GM23338 (cell line): ENCODE data around the gene IZUMO3. TPM values are rescaled to one million over a fixed set of nuclear protein-coding genes. Genes with fewer than 3 reads are reported as not detected.

ENCODE experiments used
- ATAC-seq: fragments of 200-7000 bp; cut with Tn5 transposase; 3 replicates; pipeline ENCODE4 v1.9.1; 2020
- DNase-seq: peaks from one replicate; pipeline ENCODE4 v3.0.0-alpha.2; 2015; ENCODE audit warnings: low spot score
- H2AFZ ChIP-seq: fragments of 200-600 bp; sonication (generic); 2 replicates; pipeline ENCODE4 v1.8.0; 2016; ENCODE audit warnings: antibody characterized with exemption, mild to moderate bottlenecking, moderate library complexity
- H3F3A ChIP-seq: fragments of 200-600 bp; sonication (generic); replicated peaks from 2 replicates; pipeline ENCODE4 v1.8.0; 2017; ENCODE audit warnings: antibody characterized with exemption, mixed run types, low read depth
- H3K27ac ChIP-seq: fragments of 200-600 bp; sonication (generic); 2 replicates; pipeline ENCODE4 v1.6.1; 2016; ENCODE audit warnings: low read depth
- H3K27me3 ChIP-seq: fragments of 200-600 bp; sonication (generic); 2 replicates; pipeline ENCODE4 v1.8.0; 2016; ENCODE audit warnings: mild to moderate bottlenecking, mixed run types, moderate library complexity; ENCODE audit not compliant: insufficient read depth
- H3K36me3 ChIP-seq: fragments of 200-600 bp; sonication (generic); 2 replicates; pipeline ENCODE4 v1.8.0; 2016; ENCODE audit warnings: mild to moderate bottlenecking; ENCODE audit not compliant: insufficient read depth
- H3K4me1 ChIP-seq: fragments of 200-600 bp; sonication (generic); 2 replicates; pipeline ENCODE4 v1.8.0; 2016; ENCODE audit warnings: mild to moderate bottlenecking, moderate library complexity; ENCODE audit not compliant: insufficient read depth
- H3K4me2 ChIP-seq: fragments of 200-600 bp; sonication (generic); 2 replicates; pipeline ENCODE4 v1.7.1; 2017; ENCODE audit warnings: mixed run types
- H3K4me3 ChIP-seq: fragments of 200-600 bp; sonication (generic); 2 replicates; pipeline ENCODE4 v1.6.1; 2016; ENCODE audit warnings: mixed run types
- H3K79me2 ChIP-seq: fragments of 200-600 bp; sonication (generic); replicated peaks from 2 replicates; pipeline ENCODE4 v1.8.0; 2017; ENCODE audit warnings: mild to moderate bottlenecking; ENCODE audit not compliant: insufficient read depth
- H3K9me2 ChIP-seq: fragments of 200-600 bp; sonication (generic); 2 replicates; pipeline ENCODE4 v1.8.0; 2017; ENCODE audit not compliant: insufficient read depth
- H4K20me1 ChIP-seq: fragments of 200-600 bp; sonication (generic); replicated peaks from 2 replicates; pipeline ENCODE4 v1.8.0; 2017; ENCODE audit warnings: mild to moderate bottlenecking; ENCODE audit not compliant: insufficient read depth
- H3K27ac Mint-ChIP-seq: 2 replicates; pipeline ENCODE4 v1.8.0; 2020; ENCODE audit warnings: inconsistent platforms, mild to moderate bottlenecking, moderate library complexity, mixed read lengths
- H3K27me3 Mint-ChIP-seq: 3 replicates; pipeline ENCODE4 v1.8.0; 2022; ENCODE audit warnings: low read depth, mild to moderate bottlenecking, moderate library complexity, mixed read lengths, inconsistent platforms; ENCODE audit not compliant: insufficient read depth, poor library complexity
- H3K36me3 Mint-ChIP-seq: 3 replicates; pipeline ENCODE4 v1.8.0; 2021; ENCODE audit warnings: low read depth, mild to moderate bottlenecking, inconsistent platforms, moderate library complexity, mixed read lengths
- H3K4me1 Mint-ChIP-seq: 3 replicates; pipeline ENCODE4 v1.8.0; 2020; ENCODE audit warnings: mild to moderate bottlenecking, inconsistent platforms, mixed read lengths
- H3K4me3 Mint-ChIP-seq: 3 replicates; pipeline ENCODE4 v1.8.0; 2021; ENCODE audit warnings: moderate library complexity, mild to moderate bottlenecking, inconsistent platforms, mixed read lengths
- H3K9me3 Mint-ChIP-seq: 3 replicates; pipeline ENCODE4 v1.8.0; 2020; ENCODE audit warnings: moderate library complexity, mild to moderate bottlenecking, inconsistent platforms, mixed read lengths
- CREB1 ChIP-seq: fragments of 250-450 bp; sonication (Bioruptor Pico); IDR thresholded peaks from 2 replicates; pipeline ENCODE4 v1.5.0; 2020; ENCODE audit warnings: low read depth, mild to moderate bottlenecking, moderate library complexity
- EZH2phosphoT487 ChIP-seq: fragments of 200-600 bp; sonication (generic); IDR thresholded peaks from one replicate; pipeline ENCODE4 v1.8.1; 2018; ENCODE audit warnings: antibody characterized with exemption; ENCODE audit not compliant: unreplicated experiment
- JUNB ChIP-seq: IDR thresholded peaks from one replicate; pipeline ENCODE4 v1.6.1; 2016; ENCODE audit warnings: antibody characterized with exemption; ENCODE audit not compliant: unreplicated experiment
- POLR2AphosphoS5 ChIP-seq: IDR thresholded peaks from 2 replicates; pipeline ENCODE4 v1.6.1; 2016; ENCODE audit warnings: antibody characterized with exemption, low read depth
- ZNF114 ChIP-seq: fragments of 250-450 bp; sonication (Bioruptor Pico); IDR thresholded peaks from 2 replicates; pipeline ENCODE4 v1.5.0; 2020; ENCODE audit warnings: mild to moderate bottlenecking, moderate library complexity
- ZNF331 ChIP-seq: fragments of 250-450 bp; sonication (Bioruptor Pico); IDR thresholded peaks from 2 replicates; pipeline ENCODE4 v1.5.0; 2020; ENCODE audit warnings: low read depth, mild to moderate bottlenecking, moderate library complexity
- polyA plus RNA-seq: library from polyadenylated mRNA; unstranded; fragments of >200 nt; fragmentation: Nextera tagmentation; extraction: Ambion mirVana; gene quantifications from 2 replicates; pipeline ENCODE4 v1.2.1, GENCODE V29; 2016
- total RNA-seq: library from RNA; depleted of rRNA; stranded (reverse); fragments of >200 nt; shearing (Covaris generic); gene quantifications from 2 replicates; pipeline ENCODE4 v1.2.3, GENCODE V29; 2014
- TF ChIP-seq, protein P1 (sequence below): fragments of 250-450 bp; sonication (Bioruptor Pico); IDR thresholded peaks from 2 replicates; pipeline ENCODE4 v1.5.0; 2020; ENCODE audit warnings: mild to moderate bottlenecking, moderate library complexity
- TF ChIP-seq, protein P2 (sequence below): IDR thresholded peaks from 2 replicates; pipeline ENCODE4 v1.6.1; 2016; ENCODE audit warnings: antibody characterized with exemption

Gene IZUMO3
- total and polyA plus RNA-seq, 2 experiments from 2014 or later: not detected

- no peaks in the 10 kb centered on the region for H3F3A ChIP-seq
- no peaks in the 10 kb centered on the region for H4K20me1 ChIP-seq
- DNase-seq (no peak), ATAC-seq (no peak)
- no peaks in the 10 kb centered on the region for H3K36me3 ChIP-seq
- Mint-ChIP-seq H3K4me3 (no peak overlapping the region), H3K4me1 (no peaks in the 10 kb centered on the region), H3K36me3 (no peaks in the 10 kb centered on the region), H3K27ac (no peak overlapping the region), H3K9me3 (no peaks in the 10 kb centered on the region; the same call in 2 of the 3 replicates), H3K27me3 (no peaks in the 10 kb centered on the region)
- H3K4me2 ChIP-seq: no peak overlapping the region
- H3K79me2 ChIP-seq: no peaks in the 10 kb centered on the region
- H3K9me2 ChIP-seq: peaks cover 4% of the 10 kb centered on the region
- TF ChIP-seq POLR2AphosphoS5 (no peak), EZH2phosphoT487 (no peak), JUNB (no peak)
- no peak overlapping the region for H2AFZ ChIP-seq
- no peaks in the 10 kb centered on the region for H3K4me1 ChIP-seq
- no peaks in the 10 kb centered on the region for H3K27me3 ChIP-seq
- H3K27ac ChIP-seq: no peak overlapping the region
- H3K4me3 ChIP-seq: no peak overlapping the region
These were observed 16.3 kb upstream of the IZUMO3 start for GRCh38 chr9:24561957-24562356.

GRCh38 chr9:24553183-24553552 is 7.5 kb upstream of the IZUMO3 start:
- no peaks in the 10 kb centered on the region for H4K20me1 ChIP-seq
- ATAC-seq (no peak), DNase-seq (no peak)
- H3K4me3 ChIP-seq: no peak overlapping the region
- H3K79me2 ChIP-seq: no peaks in the 10 kb centered on the region
- Mint-ChIP-seq H3K9me3 (no peaks in the 10 kb centered on the region), H3K27ac (no peak overlapping the region), H3K36me3 (no peaks in the 10 kb centered on the region), H3K4me1 (no peaks in the 10 kb centered on the region), H3K27me3 (peaks cover 1% of the 10 kb centered on the region), H3K4me3 (no peak overlapping the region)
- TF ChIP-seq ZNF114 (CRISPR knock-in tag): no peak
- TF ChIP-seq CREB1: no peak
- TF ChIP-seq ZNF331: no peak
- no peak for TF ChIP-seq EZH2phosphoT487
- TF ChIP-seq, protein P1, sequence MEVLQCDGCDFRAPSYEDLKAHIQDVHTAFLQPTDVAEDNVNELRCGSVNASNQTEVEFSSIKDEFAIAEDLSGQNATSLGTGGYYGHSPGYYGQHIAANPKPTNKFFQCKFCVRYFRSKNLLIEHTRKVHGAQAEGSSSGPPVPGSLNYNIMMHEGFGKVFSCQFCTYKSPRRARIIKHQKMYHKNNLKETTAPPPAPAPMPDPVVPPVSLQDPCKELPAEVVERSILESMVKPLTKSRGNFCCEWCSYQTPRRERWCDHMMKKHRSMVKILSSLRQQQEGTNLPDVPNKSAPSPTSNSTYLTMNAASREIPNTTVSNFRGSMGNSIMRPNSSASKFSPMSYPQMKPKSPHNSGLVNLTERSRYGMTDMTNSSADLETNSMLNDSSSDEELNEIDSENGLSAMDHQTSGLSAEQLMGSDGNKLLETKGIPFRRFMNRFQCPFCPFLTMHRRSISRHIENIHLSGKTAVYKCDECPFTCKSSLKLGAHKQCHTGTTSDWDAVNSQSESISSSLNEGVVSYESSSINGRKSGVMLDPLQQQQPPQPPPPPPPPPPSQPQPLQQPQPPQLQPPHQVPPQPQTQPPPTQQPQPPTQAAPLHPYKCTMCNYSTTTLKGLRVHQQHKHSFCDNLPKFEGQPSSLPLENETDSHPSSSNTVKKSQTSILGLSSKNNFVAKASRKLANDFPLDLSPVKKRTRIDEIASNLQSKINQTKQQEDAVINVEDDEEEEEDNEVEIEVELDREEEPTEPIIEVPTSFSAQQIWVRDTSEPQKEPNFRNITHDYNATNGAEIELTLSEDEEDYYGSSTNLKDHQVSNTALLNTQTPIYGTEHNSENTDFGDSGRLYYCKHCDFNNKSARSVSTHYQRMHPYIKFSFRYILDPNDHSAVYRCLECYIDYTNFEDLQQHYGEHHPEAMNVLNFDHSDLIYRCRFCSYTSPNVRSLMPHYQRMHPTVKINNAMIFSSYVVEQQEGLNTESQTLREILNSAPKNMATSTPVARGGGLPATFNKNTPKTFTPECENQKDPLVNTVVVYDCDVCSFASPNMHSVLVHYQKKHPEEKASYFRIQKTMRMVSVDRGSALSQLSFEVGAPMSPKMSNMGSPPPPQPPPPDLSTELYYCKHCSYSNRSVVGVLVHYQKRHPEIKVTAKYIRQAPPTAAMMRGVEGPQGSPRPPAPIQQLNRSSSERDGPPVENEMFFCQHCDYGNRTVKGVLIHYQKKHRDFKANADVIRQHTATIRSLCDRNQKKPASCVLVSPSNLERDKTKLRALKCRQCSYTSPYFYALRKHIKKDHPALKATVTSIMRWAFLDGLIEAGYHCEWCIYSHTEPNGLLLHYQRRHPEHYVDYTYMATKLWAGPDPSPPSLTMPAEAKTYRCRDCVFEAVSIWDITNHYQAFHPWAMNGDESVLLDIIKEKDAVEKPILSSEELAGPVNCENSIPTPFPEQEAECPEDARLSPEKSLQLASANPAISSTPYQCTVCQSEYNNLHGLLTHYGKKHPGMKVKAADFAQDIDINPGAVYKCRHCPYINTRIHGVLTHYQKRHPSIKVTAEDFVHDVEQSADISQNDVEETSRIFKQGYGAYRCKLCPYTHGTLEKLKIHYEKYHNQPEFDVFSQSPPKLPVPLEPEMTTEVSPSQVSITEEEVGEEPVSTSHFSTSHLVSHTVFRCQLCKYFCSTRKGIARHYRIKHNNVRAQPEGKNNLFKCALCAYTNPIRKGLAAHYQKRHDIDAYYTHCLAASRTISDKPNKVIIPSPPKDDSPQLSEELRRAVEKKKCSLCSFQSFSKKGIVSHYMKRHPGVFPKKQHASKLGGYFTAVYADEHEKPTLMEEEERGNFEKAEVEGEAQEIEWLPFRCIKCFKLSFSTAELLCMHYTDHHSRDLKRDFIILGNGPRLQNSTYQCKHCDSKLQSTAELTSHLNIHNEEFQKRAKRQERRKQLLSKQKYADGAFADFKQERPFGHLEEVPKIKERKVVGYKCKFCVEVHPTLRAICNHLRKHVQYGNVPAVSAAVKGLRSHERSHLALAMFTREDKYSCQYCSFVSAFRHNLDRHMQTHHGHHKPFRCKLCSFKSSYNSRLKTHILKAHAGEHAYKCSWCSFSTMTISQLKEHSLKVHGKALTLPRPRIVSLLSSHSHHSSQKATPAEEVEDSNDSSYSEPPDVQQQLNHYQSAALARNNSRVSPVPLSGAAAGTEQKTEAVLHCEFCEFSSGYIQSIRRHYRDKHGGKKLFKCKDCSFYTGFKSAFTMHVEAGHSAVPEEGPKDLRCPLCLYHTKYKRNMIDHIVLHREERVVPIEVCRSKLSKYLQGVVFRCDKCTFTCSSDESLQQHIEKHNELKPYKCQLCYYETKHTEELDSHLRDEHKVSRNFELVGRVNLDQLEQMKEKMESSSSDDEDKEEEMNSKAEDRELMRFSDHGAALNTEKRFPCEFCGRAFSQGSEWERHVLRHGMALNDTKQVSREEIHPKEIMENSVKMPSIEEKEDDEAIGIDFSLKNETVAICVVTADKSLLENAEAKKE: no peak
- TF ChIP-seq, protein P2, sequence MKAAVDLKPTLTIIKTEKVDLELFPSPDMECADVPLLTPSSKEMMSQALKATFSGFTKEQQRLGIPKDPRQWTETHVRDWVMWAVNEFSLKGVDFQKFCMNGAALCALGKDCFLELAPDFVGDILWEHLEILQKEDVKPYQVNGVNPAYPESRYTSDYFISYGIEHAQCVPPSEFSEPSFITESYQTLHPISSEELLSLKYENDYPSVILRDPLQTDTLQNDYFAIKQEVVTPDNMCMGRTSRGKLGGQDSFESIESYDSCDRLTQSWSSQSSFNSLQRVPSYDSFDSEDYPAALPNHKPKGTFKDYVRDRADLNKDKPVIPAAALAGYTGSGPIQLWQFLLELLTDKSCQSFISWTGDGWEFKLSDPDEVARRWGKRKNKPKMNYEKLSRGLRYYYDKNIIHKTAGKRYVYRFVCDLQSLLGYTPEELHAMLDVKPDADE: no peak
- no peak overlapping the region for H2AFZ ChIP-seq
- H3K36me3 ChIP-seq: no peaks in the 10 kb centered on the region
- H3K4me1 ChIP-seq: no peaks in the 10 kb centered on the region
- no peak overlapping the region for H3K4me2 ChIP-seq
- H3F3A ChIP-seq: no peaks in the 10 kb centered on the region
- no peaks in the 10 kb centered on the region for H3K9me2 ChIP-seq
- no peaks in the 10 kb centered on the region for H3K27me3 ChIP-seq
- H3K27ac ChIP-seq: no peak overlapping the region
